ENCODE results near the gene TSEN54.

- TF ChIP-seq EZH2phosphoT487 (IDR thresholded peaks at IDR 0.05; ENCODE audit: borderline replicate concordance, low read depth, low read length) (no peak), CTCF (conservative IDR thresholded peaks at IDR 0.05; ENCODE audit: low read length) (no peak)
Observed at GRCh38 chr17:75498726-75499213, 17.6 kb upstream of the TSEN54 start.

Data from OCI-LY7 (cell line).